ENCODE results near the gene C16orf87.

C16orf87 gene

GRCh38 chr16:46759309-46759708 lies 71.7 kb downstream of the C16orf87 start:
- ATAC-seq, result no peak
- TF ChIP-seq ZFP3 (CRISPR knock-in tag; IDR thresholded peaks at IDR 0.05) (no peak), ZC3H10 (CRISPR knock-in tag; IDR thresholded peaks at IDR 0.05) (no peak), TSHZ2 (CRISPR knock-in tag; IDR thresholded peaks at IDR 0.05) (no peak), ISL1 (CRISPR knock-in tag; IDR thresholded peaks at IDR 0.05) (no peak), TCF4 (CRISPR knock-in tag; IDR thresholded peaks at IDR 0.05; ENCODE audit: borderline replicate concordance) (no peak), ZNF8 (CRISPR knock-in tag; IDR thresholded peaks at IDR 0.05) (no peak), CSDC2 (CRISPR knock-in tag; IDR thresholded peaks at IDR 0.05) (no peak), SNAI2 (CRISPR knock-in tag; IDR thresholded peaks at IDR 0.05) (no peak), TOX (CRISPR knock-in tag; IDR thresholded peaks at IDR 0.05; ENCODE audit: borderline replicate concordance) (no peak), PPARA (CRISPR knock-in tag; IDR thresholded peaks at IDR 0.05; ENCODE audit: borderline replicate concordance) (no peak), ZFP30 (CRISPR knock-in tag; IDR thresholded peaks at IDR 0.05) (no peak), CREB5 (CRISPR knock-in tag; IDR thresholded peaks at IDR 0.05; ENCODE audit: low read depth) (no peak), RARB (CRISPR knock-in tag; IDR thresholded peaks at IDR 0.05) (no peak), BACH2 (CRISPR knock-in tag; IDR thresholded peaks at IDR 0.05; ENCODE audit: borderline replicate concordance) (no peak), ESRRG (CRISPR knock-in tag; IDR thresholded peaks at IDR 0.05) (no peak), GLIS3 (CRISPR knock-in tag; IDR thresholded peaks at IDR 0.05) (no peak)
- TF ChIP-seq, protein P1, sequence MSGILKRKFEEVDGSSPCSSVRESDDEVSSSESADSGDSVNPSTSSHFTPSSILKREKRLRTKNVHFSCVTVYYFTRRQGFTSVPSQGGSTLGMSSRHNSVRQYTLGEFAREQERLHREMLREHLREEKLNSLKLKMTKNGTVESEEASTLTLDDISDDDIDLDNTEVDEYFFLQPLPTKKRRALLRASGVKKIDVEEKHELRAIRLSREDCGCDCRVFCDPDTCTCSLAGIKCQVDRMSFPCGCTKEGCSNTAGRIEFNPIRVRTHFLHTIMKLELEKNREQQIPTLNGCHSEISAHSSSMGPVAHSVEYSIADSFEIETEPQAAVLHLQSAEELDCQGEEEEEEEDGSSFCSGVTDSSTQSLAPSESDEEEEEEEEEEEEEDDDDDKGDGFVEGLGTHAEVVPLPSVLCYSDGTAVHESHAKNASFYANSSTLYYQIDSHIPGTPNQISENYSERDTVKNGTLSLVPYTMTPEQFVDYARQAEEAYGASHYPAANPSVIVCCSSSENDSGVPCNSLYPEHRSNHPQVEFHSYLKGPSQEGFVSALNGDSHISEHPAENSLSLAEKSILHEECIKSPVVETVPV (CRISPR knock-in tag; IDR thresholded peaks at IDR 0.05), result no peak
- TF ChIP-seq, protein P2, sequence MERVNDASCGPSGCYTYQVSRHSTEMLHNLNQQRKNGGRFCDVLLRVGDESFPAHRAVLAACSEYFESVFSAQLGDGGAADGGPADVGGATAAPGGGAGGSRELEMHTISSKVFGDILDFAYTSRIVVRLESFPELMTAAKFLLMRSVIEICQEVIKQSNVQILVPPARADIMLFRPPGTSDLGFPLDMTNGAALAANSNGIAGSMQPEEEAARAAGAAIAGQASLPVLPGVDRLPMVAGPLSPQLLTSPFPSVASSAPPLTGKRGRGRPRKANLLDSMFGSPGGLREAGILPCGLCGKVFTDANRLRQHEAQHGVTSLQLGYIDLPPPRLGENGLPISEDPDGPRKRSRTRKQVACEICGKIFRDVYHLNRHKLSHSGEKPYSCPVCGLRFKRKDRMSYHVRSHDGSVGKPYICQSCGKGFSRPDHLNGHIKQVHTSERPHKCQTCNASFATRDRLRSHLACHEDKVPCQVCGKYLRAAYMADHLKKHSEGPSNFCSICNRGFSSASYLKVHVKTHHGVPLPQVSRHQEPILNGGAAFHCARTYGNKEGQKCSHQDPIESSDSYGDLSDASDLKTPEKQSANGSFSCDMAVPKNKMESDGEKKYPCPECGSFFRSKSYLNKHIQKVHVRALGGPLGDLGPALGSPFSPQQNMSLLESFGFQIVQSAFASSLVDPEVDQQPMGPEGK (CRISPR knock-in tag; IDR thresholded peaks at IDR 0.05; ENCODE audit: borderline replicate concordance), result no peak

DNA sequence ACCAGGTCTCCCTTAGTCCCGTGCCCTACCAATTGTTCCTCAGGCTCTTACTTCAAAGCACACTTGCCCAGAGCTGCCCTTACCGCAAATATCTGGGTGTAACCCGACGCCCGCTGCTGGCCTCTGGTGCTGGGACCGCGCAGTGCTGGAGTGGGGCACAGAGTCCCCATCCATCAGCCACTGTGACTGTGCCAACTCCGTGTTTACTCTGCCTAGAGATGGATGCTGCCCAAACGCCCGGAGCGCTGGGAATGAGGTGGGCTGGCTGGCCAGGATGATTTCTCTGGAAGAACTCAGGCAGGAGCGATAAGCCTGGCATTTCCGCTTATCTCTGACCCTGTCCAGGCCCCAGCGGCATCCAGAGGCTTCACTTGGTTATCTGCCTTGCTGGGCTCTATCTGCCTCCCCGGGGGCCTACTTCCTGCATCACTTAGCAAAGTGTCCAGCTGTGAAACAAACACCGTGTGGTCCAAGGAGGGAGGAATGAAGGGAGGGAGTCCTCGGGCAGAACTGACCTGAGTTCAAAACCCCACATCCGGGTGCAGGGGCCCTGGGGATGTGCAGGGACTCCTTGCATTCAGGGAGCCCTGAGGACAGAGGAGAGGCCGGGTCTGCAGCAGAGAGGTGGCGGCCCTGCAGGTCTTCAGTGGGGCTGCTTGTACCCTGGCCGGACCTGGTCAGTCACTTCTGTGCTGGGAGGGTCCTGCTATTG lies 73.5 kb downstream of the C16orf87 start:
- ATAC-seq, result peak; percentile 91
- TF ChIP-seq ESRRG (CRISPR knock-in tag; IDR thresholded peaks at IDR 0.05) (no peak), RARB (CRISPR knock-in tag; IDR thresholded peaks at IDR 0.05) (no peak), ZFP3 (CRISPR knock-in tag; IDR thresholded peaks at IDR 0.05) (no peak), BACH2 (CRISPR knock-in tag; IDR thresholded peaks at IDR 0.05; ENCODE audit: borderline replicate concordance) (no peak), ARNTL (CRISPR knock-in tag; IDR thresholded peaks at IDR 0.05; ENCODE audit: borderline replicate concordance, low read depth) (no peak), ZNF8 (CRISPR knock-in tag; IDR thresholded peaks at IDR 0.05) (no peak), ZNF70 (CRISPR knock-in tag; IDR thresholded peaks at IDR 0.05) (no peak), GLIS3 (CRISPR knock-in tag; IDR thresholded peaks at IDR 0.05) (peak; percentile 92), TSHZ2 (CRISPR knock-in tag; IDR thresholded peaks at IDR 0.05) (peak; percentile 99), POU6F1 (CRISPR knock-in tag; IDR thresholded peaks at IDR 0.05; ENCODE audit: borderline replicate concordance, low read depth) (no peak), OSR1 (CRISPR knock-in tag; IDR thresholded peaks at IDR 0.05) (no peak), CSDC2 (CRISPR knock-in tag; IDR thresholded peaks at IDR 0.05) (0 out of 2 replicates have a peak, but pooled peaks have one; percentile 74), TOX (CRISPR knock-in tag; IDR thresholded peaks at IDR 0.05; ENCODE audit: borderline replicate concordance) (no peak), PPARA (CRISPR knock-in tag; IDR thresholded peaks at IDR 0.05; ENCODE audit: borderline replicate concordance) (no peak), ISL1 (CRISPR knock-in tag; IDR thresholded peaks at IDR 0.05) (peak; percentile 66)
- TF ChIP-seq, protein P2 (CRISPR knock-in tag; IDR thresholded peaks at IDR 0.05; ENCODE audit: borderline replicate concordance), result 0 out of 2 replicates have a peak, but pooled peaks have one; percentile 17
- TF ChIP-seq, protein P1 (CRISPR knock-in tag; IDR thresholded peaks at IDR 0.05), result no peak
